ENCODE data around the gene LAMTOR2. TPM values are rescaled to one million over a fixed set of nuclear protein-coding genes. Genes with fewer than 3 reads are reported as not detected.

The LAMTOR2 gene
- total and polyA plus RNA-seq, 2 experiments from 2014 or later = 67.3 to 108 TPM

- H3K4me1 Mint-ChIP-seq = peaks cover 45% of the 10 kb centered on the region
- H3K4me3 ChIP-seq = no peak overlapping the region
- DNase-seq (ENCODE audit: low spot score) = no peak
- H3K9me3 Mint-ChIP-seq = no peaks in the 10 kb centered on the region; the same call in 2 of the 3 replicates
- peaks cover 21% of the 10 kb centered on the region for H3K4me1 ChIP-seq (ENCODE audit: insufficient read depth)
- ATAC-seq = no peak
- H3K27ac Mint-ChIP-seq = no peak overlapping the region
- no peaks in the 10 kb centered on the region for H3K9me2 ChIP-seq (ENCODE audit: insufficient read depth)
- no peak overlapping the region for H2AFZ ChIP-seq
- H3K79me2 ChIP-seq (replicated peaks; ENCODE audit: insufficient read depth) = no peaks in the 10 kb centered on the region
- H3K27ac ChIP-seq (ENCODE audit: low read depth) = no peak overlapping the region
- peaks cover 40% of the 10 kb centered on the region for H3K36me3 Mint-ChIP-seq (ENCODE audit: low read depth)
- peaks cover 3% of the 10 kb centered on the region; the same call in 1 of the 2 replicates for H3K27me3 ChIP-seq (ENCODE audit: insufficient read depth)
- TF ChIP-seq NANOG (IDR thresholded peaks at IDR 0.05; ENCODE audit: borderline replicate concordance) = no peak
- TF ChIP-seq STAT1 (IDR thresholded peaks at IDR 0.05; ENCODE audit: unreplicated experiment) = no peak
- no peak for TF ChIP-seq JUNB (IDR thresholded peaks at IDR 0.05; ENCODE audit: unreplicated experiment)
- no peak for TF ChIP-seq POLR2AphosphoS5 (IDR thresholded peaks at IDR 0.05; ENCODE audit: low read depth)
- no peak for TF ChIP-seq ZNF462 (CRISPR knock-in tag; IDR thresholded peaks at IDR 0.05)
- no peak for TF ChIP-seq EZH2phosphoT487 (IDR thresholded peaks at IDR 0.05; ENCODE audit: unreplicated experiment)
- TF ChIP-seq CTCF (conservative IDR thresholded peaks at IDR 0.05; ENCODE audit: low read depth in 2 of 2) = no peak
- no peak for TF ChIP-seq ZNF114 (CRISPR knock-in tag; IDR thresholded peaks at IDR 0.05)
- no peak for TF ChIP-seq CREB1 (CRISPR knock-in tag; IDR thresholded peaks at IDR 0.05; ENCODE audit: low read depth)
- TF ChIP-seq ETS1 (IDR thresholded peaks at IDR 0.05) = no peak
- peaks cover 21% of the 10 kb centered on the region for H3F3A ChIP-seq (replicated peaks; ENCODE audit: low read depth)
- H3K36me3 ChIP-seq (ENCODE audit: insufficient read depth) = no peaks in the 10 kb centered on the region
- no peak overlapping the region for H3K4me2 ChIP-seq
- H4K20me1 ChIP-seq (replicated peaks; ENCODE audit: insufficient read depth) = peaks cover 12% of the 10 kb centered on the region
- H3K4me3 Mint-ChIP-seq = no peak overlapping the region
- peaks cover 14% of the 10 kb centered on the region for H3K27me3 Mint-ChIP-seq (ENCODE audit: insufficient read depth, low read depth, poor library complexity)
Measured at GRCh38 chr1:156067262-156067661, 12.7 kb downstream of the LAMTOR2 start.
